NCI-H2107 treated with DMSO at 0.1 percent for 48 hours (cell line): Measurements from ENCODE around the gene DUS2.
"Not testable (repeated sequence)": the region's sequence is repeated elsewhere in the genome, so short reads cannot be mapped to it uniquely, and the experiment has no call there.

ENCODE experiments used
- DNase-seq: peaks from one replicate; lab custom pipeline; 2025; ENCODE audit not compliant: unreplicated experiment; lab: John Stamatoyannopoulos, UW

The DUS2 gene

GRCh38 chr16:68022728-68023537 lies at the start of gene DUS2, which contains the start of gene DDX28:
Gene DUS2, plus strand, starts transcription at chr16:68023284. Its CDS starts 14,740 bp downstream, at chr16:68038024.
Gene DDX28, minus strand, starts transcription at chr16:68023232. Its CDS starts 30 bp downstream, at chr16:68023202.
- DNase-seq, result peak; percentile 50

- no peak for DNase-seq
These were observed 47.6 kb upstream of the DUS2 start for GRCh38 chr16:67975321-67976105.

- DNase-seq, result no peak
These were observed 46.9 kb upstream of the DUS2 start for GRCh38 chr16:67976205-67976604.

GRCh38 chr16:67977005-67977404 lies 46.1 kb upstream of the DUS2 start:
- DNase-seq, result no peak

- DNase-seq, result no peak
These were observed 45.4 kb upstream of the DUS2 start for GRCh38 chr16:67977469-67978227.

GRCh38 chr16:67979955-67980678 lies 43.0 kb upstream of the DUS2 start, which contains the start of gene DPEP3:
Gene DPEP3, minus strand, starts transcription at chr16:67980499. Its CDS starts 119 bp downstream, at chr16:67980380.
- no peak for DNase-seq

- no peak for DNase-seq
These were observed 40.9 kb upstream of the DUS2 start for GRCh38 chr16:67982011-67982696.

GRCh38 chr16:67986949-67987348 lies 36.1 kb upstream of the DUS2 start:
- DNase-seq, result no peak

- no peak for DNase-seq
These were observed 35.5 kb upstream of the DUS2 start for GRCh38 chr16:67987460-67988160.

- no peak for DNase-seq
These were observed 34.4 kb upstream of the DUS2 start for GRCh38 chr16:67988675-67989074.

- no peak for DNase-seq
These were observed 33.6 kb upstream of the DUS2 start for GRCh38 chr16:67989322-67990017.

- no peak for DNase-seq
These were observed 33.1 kb upstream of the DUS2 start for GRCh38 chr16:67990018-67990386.

GRCh38 chr16:67992661-67993206 lies 30.4 kb upstream of the DUS2 start:
- no peak for DNase-seq

- DNase-seq, result peak; percentile 22
These were observed 29.7 kb upstream of the DUS2 start for GRCh38 chr16:67993207-67994039.

- not testable (repeated sequence) for DNase-seq
These were observed 29.1 kb upstream of the DUS2 start for GRCh38 chr16:67994040-67994408.

GRCh38 chr16:67995423-67995822 lies 27.7 kb upstream of the DUS2 start:
- DNase-seq, result no peak

- DNase-seq, result no peak
These were observed 26.4 kb upstream of the DUS2 start for GRCh38 chr16:67996666-67997065.
